RWPE2 (cell line): Measurements from ENCODE around the gene ASB10.
A peak's percentile ranks its signal among the peaks of the same experiment; 100 is the strongest.

Source experiments
- ATAC-seq: fragments of 200-7000 bp; cut with Tn5 transposase; 3 replicates; pipeline ENCODE4 v1.9.1; 2021; ENCODE audit warnings: low read depth
- DNase-seq: peaks from one replicate; pipeline ENCODE4 v3.0.0-alpha.2; 2020; ENCODE audit warnings: low spot score
- H3K27ac ChIP-seq: fragments of 450-650 bp; 2 replicates; pipeline ENCODE4 v1.5.1; 2017; ENCODE audit warnings: mild to moderate bottlenecking; ENCODE audit not compliant: poor library complexity, severe bottlenecking
- H3K27me3 ChIP-seq: fragments of 250-450 bp; sonication (Bioruptor Pico); 2 replicates; pipeline ENCODE4 v1.5.1; 2021; ENCODE audit warnings: mild to moderate bottlenecking, moderate library complexity; ENCODE audit not compliant: insufficient read depth, poor library complexity, severe bottlenecking
- H3K36me3 ChIP-seq: fragments of 250-450 bp; sonication (Bioruptor Pico); 2 replicates; pipeline ENCODE4 v1.5.1; 2020; ENCODE audit warnings: low read depth, mild to moderate bottlenecking, moderate library complexity
- H3K4me1 ChIP-seq: fragments of 250-450 bp; sonication (Bioruptor Pico); 2 replicates; pipeline ENCODE4 v1.5.1; 2021; ENCODE audit warnings: mild to moderate bottlenecking, moderate library complexity; ENCODE audit not compliant: insufficient read depth, poor library complexity, severe bottlenecking
- H3K4me3 ChIP-seq: fragments of 250-450 bp; sonication (Bioruptor Pico); 2 replicates; pipeline ENCODE4 v1.5.1; 2021; ENCODE audit warnings: mild to moderate bottlenecking, moderate library complexity; ENCODE audit not compliant: severe bottlenecking
- H3K9me3 ChIP-seq: fragments of 250-450 bp; sonication (Bioruptor Pico); 2 replicates; pipeline ENCODE4 v1.5.1; 2021; ENCODE audit warnings: mild to moderate bottlenecking, moderate library complexity; ENCODE audit not compliant: severe bottlenecking
- TF ChIP-seq, protein P1 (sequence below): fragments of 450-650 bp; IDR thresholded peaks from one replicate; pipeline ENCODE4 v1.5.1; 2017; ENCODE audit warnings: mild to moderate bottlenecking, moderate library complexity; ENCODE audit not compliant: poor library complexity, severe bottlenecking

ASB10 gene

DNA sequence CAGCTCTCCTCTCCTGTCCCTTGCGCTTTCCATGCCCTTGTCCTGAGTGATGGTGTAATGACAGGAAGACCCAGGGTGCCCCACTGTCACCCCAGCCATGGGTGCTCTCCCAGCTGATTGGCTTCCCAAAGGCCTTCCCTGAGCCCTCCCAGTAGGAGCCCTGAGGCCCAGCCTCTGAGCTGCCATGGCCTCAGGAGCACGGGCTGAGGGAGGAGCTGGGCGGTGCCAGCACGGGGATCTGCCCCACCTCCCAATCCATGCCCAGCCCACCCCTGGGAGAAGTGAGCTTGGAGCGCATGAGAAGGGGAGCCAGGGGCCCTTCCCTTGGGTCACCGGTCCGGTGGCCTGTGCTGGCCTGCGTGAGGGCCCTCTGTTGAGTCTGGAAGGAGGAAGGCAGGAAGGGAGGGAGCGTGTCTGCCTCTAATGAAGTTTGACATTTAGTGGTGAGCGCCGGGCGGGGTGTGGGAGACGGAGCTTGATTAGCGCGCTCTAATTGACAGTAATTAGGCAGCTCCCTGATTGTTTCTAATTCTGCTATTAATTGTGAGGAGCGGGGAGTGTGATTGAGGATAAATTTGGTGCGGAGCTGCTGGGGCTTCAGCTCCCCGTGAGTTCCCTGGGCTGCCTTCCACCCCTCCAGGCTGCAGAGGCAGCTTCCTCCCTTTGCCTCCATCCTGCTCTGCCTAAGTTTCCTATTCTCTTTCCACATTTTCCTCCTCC is 47.8 kb downstream of the ASB10 start:
- peaks cover 60% of the 10 kb centered on the region for H3K36me3 ChIP-seq
- TF ChIP-seq, protein P1, sequence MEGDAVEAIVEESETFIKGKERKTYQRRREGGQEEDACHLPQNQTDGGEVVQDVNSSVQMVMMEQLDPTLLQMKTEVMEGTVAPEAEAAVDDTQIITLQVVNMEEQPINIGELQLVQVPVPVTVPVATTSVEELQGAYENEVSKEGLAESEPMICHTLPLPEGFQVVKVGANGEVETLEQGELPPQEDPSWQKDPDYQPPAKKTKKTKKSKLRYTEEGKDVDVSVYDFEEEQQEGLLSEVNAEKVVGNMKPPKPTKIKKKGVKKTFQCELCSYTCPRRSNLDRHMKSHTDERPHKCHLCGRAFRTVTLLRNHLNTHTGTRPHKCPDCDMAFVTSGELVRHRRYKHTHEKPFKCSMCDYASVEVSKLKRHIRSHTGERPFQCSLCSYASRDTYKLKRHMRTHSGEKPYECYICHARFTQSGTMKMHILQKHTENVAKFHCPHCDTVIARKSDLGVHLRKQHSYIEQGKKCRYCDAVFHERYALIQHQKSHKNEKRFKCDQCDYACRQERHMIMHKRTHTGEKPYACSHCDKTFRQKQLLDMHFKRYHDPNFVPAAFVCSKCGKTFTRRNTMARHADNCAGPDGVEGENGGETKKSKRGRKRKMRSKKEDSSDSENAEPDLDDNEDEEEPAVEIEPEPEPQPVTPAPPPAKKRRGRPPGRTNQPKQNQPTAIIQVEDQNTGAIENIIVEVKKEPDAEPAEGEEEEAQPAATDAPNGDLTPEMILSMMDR = no peak
- H3K9me3 ChIP-seq = no peaks in the 10 kb centered on the region
- H3K4me1 ChIP-seq = no peaks in the 10 kb centered on the region
- ATAC-seq (no peak), DNase-seq (peak; percentile 56)
- no peaks in the 10 kb centered on the region for H3K27me3 ChIP-seq
- H3K27ac ChIP-seq = no peak overlapping the region
- no peak overlapping the region for H3K4me3 ChIP-seq

DNA sequence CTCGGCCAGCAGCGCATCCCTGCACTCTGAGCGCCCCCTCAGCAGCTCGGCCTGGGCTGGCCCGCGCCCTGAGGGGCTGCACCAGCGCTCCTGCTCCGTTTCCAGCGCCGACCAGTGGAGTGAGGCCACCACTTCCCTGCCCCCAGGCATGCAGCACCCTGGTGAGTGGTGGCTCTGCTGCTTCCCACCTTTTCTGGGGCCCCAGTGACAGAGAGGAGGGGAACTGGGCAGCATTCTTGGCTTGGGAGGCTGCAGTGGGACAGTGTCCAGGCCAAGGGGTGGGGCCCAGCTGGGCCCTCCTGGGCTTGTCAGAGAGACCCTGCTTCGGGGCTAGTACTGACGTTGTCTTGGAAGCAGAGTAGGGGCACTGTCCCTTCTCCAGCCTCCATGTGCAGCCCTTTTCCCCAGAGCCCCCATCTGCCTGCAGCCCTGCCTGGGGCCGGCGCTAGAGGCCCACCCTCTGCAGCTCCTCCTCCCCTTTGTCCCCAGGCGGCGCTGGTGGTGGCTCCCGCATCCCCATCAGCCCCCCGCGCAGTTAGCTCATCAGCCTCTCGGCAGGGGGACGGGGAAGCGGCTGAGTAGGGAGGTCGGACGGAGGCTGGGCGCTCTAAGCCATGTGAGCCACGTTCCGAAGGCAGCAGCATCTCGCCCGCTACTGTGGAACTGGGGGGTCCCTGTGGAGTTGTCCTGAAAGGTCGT is 48.7 kb downstream of the ASB10 start:
- ATAC-seq (no peak), DNase-seq (peak; percentile 47)
- H3K9me3 ChIP-seq = no peaks in the 10 kb centered on the region
- no peaks in the 10 kb centered on the region for H3K4me1 ChIP-seq
- H3K27ac ChIP-seq = no peak overlapping the region
- no peaks in the 10 kb centered on the region for H3K27me3 ChIP-seq
- H3K4me3 ChIP-seq = no peak overlapping the region
- TF ChIP-seq, protein P1 = no peak
- H3K36me3 ChIP-seq = peaks cover 60% of the 10 kb centered on the region

GRCh38 chr7:151137791-151138152 is 49.3 kb downstream of the ASB10 start:
- Histone ChIP-seq H3K27me3 (no peaks in the 10 kb centered on the region), H3K4me1 (no peaks in the 10 kb centered on the region), H3K36me3 (peaks cover 56% of the 10 kb centered on the region), H3K9me3 (no peaks in the 10 kb centered on the region), H3K4me3 (no peak overlapping the region), H3K27ac (no peak overlapping the region)
- ATAC-seq = no peak
- TF ChIP-seq, protein P1 = no peak
- DNase-seq = peak; percentile 53

DNA sequence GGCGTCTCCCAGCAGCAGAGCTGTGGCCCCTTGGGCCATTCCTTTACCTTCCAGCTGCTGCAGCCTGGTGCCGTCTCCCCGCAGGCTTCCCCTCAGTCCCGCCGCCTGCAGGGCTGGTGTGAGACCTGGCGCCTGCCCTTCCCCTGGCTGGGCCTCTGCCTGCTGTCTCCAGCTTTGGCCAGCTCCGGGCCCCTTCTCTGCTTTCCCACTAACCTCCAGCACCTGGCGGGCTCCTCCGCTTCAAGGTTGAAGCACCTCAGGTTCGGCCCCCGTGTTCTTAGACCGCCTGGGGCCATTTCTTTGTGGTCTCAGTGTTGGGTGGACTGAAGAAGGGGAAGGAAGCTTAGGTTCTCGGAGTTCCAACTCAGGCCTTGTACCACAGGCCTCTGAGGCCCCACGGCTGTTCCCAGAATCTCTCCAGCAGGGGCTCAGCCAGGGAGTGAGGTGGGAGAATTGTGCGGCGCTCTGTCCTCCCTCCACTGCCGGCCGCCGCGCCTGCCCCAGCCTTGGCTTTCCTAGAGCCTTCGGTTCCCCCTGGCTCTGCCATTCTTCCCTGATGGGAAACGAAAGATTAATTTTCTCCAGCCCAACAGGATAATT is 49.9 kb downstream of the ASB10 start:
- TF ChIP-seq, protein P1 = no peak
- Histone ChIP-seq H3K4me3 (no peak overlapping the region), H3K27ac (no peak overlapping the region), H3K36me3 (peaks cover 53% of the 10 kb centered on the region), H3K27me3 (no peaks in the 10 kb centered on the region), H3K4me1 (no peaks in the 10 kb centered on the region), H3K9me3 (no peaks in the 10 kb centered on the region)
- ATAC-seq (peak; percentile 7; the same call in 1 of the 3 replicates), DNase-seq (peak; percentile 52)
